Measurements from ENCODE around the gene TLE5.
A peak's percentile ranks its signal among the peaks of the same experiment; 100 is the strongest.

Gene TLE5, protein sequence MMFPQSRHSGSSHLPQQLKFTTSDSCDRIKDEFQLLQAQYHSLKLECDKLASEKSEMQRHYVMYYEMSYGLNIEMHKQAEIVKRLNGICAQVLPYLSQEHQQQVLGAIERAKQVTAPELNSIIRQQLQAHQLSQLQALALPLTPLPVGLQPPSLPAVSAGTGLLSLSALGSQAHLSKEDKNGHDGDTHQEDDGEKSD

DNA sequence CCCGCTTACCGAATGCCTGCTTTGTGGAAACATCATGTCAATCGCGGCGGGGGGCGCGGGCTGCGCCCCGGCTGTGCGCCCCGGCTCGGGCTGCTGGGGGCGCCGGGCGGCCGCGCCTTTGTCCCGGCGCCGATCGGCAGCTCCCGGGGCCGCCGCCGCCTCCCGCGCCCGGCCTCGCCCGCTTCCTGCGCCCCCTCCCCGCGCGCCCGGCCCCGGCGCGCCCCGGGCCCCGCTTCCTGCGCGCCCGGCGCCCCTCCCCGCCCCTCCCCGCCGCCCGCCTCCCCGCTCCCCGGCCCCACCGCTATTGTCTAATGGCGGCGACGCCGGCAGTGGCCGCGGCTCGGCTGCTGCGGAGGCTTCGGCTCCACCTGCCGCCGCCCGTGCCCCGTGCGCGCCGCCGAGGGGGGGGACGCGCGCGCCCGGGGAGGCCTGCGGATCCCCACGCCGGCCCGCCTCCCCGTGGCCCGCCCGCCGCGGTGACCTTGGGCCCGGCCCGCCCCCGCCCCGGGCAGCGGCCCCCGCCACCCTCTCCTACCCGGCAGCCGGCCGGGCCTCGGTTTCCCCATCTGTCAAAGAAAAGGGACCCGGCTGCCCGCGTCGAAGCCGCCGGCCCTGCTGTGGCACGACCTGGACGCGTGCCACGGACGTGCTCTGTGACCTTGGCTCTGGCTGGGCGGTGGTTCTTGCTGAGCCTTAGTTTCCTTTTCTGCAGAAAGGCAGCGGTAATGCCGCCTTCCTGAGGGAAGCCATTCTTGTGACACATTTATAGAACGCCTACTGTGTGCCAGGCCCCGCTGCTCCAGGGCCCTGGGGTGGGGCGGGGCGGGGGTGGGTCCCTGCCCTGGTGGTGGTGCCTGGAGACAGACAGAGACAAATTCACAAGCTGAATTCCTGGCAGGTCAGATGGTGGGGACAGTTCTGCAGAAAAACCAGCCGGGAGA lies at the start of gene TLE5:
Gene TLE5, minus strand, starts transcription at position 331 of the 941 bp plus-strand sequence. Its CDS starts 295 bp downstream, at position 36.
- DNase-seq (ENCODE audit: low spot score), result peak; percentile 76

DNA sequence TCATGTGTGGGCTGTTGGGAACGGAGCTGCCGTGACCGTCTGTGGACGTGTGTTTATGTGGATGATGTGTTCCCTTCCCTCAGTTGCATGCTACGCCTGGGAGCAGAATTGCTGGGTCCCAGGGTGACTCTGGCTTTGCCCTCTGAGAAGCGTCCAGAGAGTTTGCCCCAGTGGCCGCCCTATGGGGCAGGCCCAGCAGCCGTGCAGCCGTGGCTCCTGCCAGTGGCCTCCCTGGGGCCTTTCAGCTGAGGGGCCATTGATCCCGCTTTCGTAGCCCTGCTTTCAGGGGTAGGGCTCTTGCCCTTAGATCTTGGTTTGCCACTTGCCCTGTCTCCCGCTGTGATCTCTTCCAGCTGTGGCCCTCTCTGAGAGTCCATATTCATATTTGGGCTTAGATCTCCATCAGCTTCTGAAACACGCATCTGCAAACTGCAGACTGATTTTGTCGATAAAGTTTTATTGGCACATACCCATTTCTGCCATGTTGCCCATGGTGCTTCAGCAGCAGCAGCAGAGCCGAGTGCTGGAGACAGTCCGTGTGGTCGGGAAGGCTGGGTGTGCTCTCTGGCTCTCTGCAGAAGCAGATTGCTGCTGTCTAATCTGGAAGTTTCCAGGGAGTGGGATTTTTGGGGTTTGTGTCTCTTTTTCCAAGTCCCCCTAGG lies 49.4 kb upstream of the TLE5 start:
- no peak for DNase-seq (ENCODE audit: low spot score)

DNA sequence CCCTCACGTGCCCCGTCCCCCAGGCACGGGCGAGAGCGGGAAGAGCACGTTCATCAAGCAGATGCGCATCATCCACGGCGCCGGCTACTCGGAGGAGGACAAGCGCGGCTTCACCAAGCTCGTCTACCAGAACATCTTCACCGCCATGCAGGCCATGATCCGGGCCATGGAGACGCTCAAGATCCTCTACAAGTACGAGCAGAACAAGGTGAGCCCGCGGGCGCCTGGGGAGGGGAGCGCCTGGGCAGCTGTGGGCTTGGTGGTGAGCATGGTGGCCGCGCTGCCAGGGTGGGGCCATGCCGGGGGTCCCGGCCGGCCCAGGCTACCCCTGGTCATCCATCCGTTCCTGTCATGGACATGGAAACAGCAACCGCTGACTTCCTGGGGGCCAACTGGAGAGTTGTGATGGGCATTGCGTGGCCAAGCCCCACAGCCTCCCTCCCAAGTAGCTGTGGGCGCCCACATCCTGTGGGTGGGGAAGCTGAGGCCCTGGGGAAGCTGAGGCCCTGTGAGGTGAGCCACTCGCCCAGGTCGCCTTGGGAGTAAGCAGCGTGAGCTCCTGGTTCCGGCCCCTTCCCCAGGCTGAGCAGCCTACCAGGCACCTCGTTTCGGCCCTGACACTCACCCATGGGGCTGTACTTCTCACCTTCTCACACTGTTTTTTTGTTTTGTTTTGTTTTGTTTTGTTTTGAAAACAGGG lies 48.0 kb upstream of the TLE5 start:
- DNase-seq (ENCODE audit: low spot score), result no peak

DNA sequence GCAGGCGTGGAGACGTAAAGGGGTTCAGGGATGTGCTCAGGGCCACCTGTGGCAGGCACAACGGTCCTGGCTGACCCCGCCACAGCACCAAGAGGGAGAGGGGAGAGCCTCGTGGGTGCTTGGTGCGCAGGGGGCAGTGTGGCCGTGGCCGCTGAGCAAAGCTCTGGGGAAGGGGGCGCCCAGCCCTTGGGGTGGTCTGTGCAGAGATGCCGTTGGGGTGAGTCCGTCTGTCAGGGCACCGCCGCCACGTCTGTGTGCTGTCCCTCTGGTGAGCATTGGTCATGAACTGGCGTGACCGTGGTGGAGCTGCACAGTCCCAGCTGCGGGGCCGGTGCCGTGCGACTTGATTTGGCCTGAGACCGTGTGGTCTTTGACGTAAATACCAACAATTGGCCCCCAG lies 47.2 kb upstream of the TLE5 start:
- no peak for DNase-seq (ENCODE audit: low spot score)

DNA sequence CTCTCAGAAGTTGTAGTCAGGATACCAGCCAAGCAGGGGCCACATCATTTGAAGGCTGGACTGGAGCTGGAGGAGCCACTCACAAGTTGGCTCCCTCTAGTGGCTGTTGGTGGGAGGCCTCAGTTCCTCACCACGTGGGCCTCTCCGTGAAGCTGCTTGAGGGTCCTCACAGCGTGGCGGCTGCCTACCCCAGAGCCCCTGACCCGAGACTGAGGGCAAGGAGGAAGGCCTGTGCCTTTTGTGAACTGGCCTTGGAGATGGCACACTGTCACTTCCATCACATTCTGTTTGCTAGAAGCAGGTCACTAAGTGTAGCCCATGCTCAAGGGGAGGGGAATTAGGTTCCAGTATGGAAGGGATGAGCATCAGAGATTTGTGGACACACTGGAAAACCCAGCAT lies 46.5 kb upstream of the TLE5 start:
- DNase-seq (ENCODE audit: low spot score), result peak; percentile 73

DNA sequence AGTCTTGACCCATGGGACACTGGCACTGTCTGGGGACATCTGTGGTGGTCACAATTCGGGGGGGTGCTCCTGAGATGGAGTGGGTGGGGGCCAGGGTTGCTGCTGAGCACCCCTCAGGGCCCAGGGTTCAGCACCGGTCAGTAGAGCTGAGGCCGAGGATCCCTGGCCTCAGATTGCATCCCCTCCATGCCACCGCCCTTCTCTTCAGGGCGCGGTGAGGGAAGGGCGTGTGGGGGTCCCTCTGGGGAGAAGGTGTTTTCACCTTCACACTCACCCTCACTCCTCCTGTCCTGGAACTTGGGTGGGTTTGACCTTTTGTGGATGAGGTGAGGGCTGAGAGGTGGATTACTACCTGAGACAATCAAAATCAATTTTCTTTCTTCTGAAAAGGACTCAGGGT lies 45.4 kb upstream of the TLE5 start:
- DNase-seq (ENCODE audit: low spot score), result no peak

DNA sequence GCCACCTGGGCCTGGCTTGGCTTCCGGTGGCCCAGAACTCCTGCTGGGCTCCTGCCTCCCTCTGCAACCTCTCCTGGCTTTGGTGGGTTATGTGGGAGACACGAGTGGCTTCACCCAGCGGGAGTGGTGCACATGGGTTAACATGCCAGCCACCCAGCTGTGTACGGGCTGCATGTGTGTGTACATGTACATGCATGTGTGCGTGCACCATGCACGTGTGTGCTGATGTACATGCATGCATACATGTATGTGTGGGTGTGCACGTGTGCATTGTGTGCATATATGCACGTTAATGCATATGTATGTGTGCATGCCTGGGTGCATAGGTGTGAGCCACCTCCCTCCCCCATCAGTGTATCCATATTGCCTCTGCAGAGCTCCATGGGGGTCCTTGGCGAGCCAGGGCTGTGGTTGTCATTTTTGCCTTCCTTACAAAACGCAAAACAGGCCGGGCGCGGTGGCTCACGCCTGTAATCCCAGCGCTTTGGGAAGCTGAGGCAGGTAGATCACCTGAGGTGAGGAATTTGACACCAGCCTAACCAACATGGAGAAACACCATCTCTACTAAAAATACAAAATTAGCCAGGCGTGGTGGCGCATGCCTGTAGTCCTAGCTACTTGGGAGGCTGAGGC lies 44.3 kb upstream of the TLE5 start:
- DNase-seq (ENCODE audit: low spot score), result no peak

DNA sequence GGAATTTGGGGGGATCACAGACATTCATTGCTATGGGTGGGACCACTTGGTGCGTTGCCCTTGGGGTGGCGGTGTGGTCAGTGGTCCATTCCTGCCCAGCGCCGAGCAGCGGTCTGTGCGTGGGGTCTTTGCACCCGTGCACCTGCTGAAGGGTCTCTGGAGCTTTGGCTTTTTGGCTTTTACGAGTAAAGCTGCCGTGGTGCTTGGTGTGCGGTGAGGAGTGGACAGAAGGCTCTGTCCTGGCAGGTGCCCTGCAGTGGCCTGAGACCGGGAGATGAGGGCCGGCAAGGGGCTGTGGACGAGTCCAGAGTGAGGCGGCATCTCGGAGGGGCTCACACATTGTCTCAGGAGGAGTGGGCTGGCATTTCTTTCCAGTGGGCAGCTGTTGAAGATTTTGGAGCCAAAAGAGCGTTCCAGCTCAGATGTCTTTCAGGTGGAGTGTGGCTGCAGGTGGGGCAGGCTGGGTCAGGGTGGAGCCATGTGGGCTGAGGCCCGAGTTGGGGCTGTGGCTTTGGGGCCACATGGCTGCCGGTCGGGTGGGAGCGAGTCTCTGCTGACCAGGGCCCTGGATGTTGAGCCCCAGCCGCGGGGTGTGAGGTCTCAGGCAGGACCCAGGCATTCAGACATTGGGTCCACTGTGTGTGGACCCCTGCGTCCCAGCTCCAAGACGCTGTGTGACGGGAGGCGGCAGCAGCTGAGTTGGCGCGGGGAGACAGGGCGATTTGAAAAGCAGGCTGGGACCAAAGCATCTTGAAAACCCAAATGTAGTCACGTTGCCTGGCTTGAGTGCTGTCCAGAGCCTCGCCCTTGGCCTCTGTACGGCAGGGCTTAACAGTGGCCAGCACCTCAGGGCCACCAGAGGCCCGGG lies 43.6 kb upstream of the TLE5 start:
- DNase-seq (ENCODE audit: low spot score), result no peak

DNA sequence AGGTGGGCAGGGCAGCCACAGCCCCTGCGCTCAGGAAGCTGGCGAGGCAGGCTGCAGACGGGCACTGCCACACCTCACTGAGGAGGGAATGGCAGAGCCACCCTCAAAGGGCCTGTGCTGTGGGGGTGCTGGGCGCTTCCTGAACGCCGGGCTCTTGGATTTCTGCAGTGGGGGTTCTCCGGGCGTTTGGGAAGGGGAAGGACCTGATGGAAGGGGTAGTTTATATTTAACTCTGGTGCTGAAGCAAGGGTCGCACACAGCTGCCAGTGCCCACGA lies 42.4 kb upstream of the TLE5 start:
- DNase-seq (ENCODE audit: low spot score), result no peak

DNA sequence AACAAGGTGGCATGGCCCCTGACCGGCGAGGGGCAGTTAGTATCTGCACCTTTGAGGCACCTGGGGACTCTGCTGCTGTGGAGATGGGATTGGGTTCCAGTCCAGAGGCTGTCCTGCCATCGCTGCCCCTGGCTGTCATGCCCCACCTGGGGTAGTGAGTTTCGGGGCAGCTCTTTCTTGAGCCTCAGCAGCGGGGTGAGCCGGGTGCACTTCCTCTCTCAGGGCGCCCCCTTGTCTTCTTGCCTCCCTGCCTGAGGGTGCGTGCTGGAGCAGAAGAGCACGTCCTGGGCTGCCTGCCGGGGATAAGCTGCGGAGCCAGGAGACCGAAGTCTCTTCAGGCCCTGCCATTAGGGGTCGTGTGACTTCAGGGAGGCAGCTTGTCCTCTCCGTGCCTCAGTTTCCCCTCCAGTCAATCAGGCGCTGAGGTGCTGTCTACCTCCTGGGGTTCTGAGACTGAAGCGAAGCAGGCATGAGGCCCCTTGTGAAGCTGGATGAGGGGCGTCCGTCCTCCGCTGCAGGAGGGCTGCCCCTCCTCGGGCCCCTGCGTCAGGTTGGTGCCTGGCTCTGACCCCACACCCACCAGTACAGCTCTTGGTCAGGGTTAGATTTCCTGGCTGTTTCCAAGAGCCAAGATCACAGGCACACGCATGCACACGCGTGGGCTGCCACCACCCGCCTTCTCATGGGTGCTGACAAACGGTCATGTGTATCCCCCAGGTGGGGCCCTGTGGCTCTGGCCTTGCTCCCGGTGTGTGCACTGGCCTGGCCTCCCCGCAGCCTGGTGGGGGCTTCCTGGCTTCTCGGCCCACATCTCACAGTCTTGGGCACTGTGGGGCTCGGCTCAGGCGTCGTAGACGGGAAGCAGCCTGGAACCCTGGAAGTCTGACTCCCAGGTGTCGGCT lies 40.2 kb upstream of the TLE5 start:
- DNase-seq (ENCODE audit: low spot score), result no peak

DNA sequence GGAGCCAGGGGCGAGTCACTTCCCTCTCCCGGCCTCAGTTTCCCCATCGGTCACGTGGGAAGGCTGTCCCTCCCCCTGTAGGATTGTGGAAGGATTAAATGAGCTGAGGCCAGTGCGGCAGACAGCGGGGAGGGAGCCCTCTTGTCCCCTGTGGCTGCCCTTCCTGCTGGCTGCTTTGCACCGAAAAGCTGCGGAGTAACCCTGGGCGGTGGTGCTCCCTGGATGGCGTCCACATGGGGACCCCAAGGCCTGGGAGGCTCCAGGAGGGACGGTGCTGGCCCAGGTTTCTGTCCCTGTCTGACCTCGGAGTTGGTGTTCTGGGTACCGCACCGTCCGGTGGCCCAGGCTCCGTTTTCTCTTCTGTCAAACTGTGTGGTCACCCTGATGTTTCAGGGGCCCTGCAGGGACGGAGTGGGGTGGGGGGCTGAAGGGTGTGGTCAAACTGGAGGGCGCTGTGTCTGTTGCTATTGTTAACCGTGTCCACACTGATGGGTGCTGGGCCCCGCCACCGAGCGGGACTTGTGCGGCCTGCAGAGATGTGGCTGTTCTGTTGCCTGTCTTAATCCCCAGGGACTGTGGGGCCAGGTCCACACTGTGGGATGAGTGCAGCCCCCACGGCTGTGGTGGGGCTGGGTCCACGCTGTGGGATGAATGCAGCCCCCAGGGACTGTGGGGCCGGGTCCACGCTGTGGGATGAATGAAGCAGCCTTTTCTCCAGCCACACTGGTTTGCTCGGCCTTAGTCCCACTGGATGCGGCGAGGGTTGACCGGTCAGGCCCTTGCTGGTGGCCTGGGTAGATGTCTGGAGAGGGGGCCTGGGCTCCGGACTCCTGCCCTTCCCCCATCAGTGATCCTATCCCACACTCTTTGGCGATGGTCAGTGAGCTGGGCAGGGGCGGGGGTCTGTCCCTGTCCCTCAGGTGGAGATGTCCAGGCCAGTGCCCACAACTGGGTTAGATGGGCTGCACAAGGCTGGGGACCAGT lies 38.7 kb upstream of the TLE5 start:
- no peak for DNase-seq (ENCODE audit: low spot score)

DNA sequence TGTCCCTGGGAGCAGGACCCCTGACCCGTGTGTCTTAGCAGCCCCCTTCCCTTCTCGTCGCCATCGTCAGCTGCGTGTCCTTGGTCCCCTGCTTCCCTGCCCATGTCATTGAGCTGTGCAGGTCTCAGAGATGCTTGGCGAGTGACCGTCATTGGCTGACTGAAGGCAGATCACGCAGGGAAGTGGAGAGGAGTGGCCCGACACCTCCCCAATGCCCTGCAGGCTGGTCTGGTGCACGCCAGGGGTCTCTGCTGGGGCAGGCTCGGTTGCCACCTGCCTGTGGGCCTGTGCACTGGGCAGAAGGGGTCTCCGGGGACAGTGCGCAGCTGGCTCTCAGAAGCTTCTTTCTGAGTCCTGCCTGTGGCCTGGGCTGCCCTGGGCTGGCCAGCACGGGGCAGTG lies 38.0 kb upstream of the TLE5 start:
- no peak for DNase-seq (ENCODE audit: low spot score)

DNA sequence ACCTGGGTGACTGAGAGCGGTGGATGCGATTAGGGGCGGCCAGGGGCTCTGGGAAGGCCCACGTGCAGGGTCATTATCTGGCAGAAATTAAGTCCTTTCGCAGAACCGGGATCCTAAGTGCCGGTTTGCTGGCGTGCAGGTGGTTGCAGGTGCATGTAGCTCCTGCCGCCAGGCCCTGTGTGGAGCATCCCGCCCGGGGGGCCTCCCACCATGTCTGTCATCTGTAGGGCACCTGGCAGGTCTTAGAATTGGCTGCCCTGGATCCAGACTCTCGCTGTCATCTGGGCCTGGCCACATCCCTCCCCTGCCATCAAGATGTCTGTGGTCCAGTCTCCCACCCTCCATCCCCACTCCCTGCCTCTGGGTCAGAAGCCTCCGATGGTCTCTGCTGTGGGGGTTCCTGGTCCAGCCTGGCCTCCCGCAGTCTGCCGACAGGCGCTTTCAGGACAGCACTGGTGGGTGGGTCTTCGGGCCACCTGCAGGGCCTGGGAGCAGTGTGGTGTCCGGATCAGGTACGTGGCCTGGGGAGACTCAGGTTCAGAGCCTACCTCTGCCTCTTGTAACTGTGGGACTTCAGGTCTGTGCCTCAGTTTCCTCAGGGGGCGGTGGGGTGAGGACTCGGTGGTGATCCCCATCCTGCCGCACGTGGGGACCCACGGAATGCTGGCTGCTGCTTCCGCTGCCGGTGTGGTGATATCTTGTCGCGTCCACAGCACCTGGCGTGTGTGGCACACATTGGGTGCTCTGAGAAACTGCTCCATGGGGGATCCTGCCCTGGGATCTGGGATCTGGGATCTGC lies 37.3 kb upstream of the TLE5 start:
- DNase-seq (ENCODE audit: low spot score), result no peak

DNA sequence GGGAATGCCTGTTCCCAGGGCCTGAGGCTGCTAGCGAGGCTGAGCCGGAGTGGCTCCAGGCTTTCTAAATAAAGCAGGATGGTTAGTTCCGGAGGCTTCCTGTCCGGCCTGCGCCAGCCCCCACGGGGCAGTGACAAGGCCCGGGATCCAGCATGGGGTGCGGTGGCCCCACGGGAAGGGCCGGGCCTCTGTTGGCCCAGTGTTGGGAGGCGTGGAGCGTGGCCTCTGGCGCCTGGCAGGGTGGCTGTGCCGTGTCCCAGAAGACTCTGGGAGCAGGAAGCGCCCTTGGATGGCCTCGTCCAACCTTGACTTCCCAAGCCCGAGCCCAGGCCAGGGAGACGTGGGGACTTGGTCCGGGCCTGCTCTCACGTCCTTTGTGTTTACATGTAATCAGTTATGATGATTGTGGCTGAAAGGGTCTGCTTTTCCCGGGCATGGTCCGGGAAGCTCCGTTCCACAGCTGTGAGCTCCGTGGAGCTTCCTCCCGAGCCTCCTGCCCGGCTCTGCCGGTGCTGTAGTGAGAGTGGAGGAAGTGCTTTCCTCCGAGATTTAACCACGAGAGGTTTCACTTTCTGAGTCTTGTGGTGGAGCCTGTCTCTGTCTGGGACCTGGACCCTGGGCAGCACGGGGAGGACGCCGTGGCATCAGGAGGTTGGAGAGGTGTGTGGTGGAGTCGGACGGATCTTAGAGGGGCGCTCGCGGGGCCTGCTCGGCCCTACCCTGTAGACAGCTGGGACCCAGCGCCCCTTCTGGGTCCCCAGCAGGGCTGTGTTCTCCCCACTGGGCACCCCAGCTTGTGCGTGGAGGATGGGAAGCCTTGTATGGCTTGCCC lies 36.4 kb upstream of the TLE5 start:
- peak; percentile 12 for DNase-seq (ENCODE audit: low spot score)

DNA sequence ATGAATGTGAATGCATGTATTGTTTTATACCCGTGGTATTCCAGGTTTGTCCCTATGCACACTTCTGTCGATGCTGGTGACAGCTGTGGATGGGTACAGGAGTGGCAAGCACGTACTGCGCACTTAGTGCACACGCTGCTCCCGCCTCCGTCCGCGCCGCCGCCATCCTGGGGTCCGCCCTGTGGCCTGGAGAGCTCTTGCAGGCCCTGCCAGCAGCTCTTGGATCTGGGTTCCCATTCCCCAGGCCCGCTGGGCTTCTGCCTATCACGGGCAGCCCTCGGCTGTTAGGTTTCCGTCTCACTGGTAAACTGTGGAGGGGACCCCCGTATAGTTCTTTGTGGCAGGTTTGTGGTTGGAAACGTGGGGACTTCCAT lies 35.8 kb upstream of the TLE5 start:
- DNase-seq (ENCODE audit: low spot score), result no peak

DNA sequence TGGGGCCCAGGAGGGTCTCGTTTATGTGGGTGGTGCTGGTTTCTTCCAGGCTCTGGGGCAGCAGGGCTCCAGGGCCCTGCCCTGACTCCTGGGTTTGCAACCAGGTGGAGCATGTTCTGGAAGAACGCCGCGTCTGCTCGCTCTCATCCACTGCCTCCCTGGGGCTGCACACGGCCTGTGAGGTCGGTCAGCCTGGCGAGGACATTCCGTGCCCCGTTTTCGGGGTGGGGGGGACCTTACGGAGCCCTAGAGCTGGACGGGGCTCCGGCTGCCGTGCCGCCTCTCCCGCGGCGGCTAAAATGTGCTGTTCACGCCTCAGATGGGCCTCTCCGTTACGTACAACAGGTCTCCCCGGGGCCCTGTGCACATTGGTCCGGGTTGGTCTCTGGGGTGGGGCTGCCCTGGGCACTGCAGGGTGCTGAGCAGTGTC lies 35.2 kb upstream of the TLE5 start:
- no peak for DNase-seq (ENCODE audit: low spot score)

DNA sequence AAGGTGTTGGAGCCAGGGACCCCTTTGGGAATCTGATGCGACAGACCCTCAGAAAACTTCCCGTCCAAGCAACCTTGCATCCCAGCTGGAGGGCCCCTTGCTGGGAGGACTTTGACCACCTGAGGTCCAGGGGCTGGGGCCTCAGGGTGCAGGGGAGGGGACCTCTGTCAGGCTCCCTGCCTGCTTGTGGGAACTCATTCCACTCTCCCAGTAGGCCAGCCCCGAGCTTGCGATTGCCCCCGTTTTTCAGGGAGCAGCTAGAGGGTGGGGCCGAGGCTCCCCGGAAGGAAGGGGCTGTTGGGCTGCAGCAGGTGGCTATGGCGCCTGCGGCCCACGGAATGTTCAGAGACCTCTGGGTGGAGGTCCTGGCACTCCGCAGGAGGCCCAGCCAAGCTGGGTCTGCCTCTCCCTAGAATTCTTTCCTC lies 34.6 kb upstream of the TLE5 start:
- DNase-seq (ENCODE audit: low spot score), result no peak
